Measurements from ENCODE around the gene BMPR1A.

BMPR1A gene

GRCh38 chr10:86961481-86962091, 205.2 kb downstream of the BMPR1A start:
- H3K27ac ChIP-seq = peak overlapping the region in 1 of 11 experiments; percentile 0; a peak in 1 of 22 replicates
- no peak overlapping the region for H3K9ac ChIP-seq
- no peaks in the 10 kb centered on the region for H3K9me3 ChIP-seq (replicated peaks in 1 of 11)
- no peaks in the 10 kb centered on the region for H4K20me1 ChIP-seq
- H3K36me3 ChIP-seq = no peaks in the 10 kb centered on the region
- no peaks in the 10 kb centered on the region for H3K27me3 ChIP-seq
- H3K4me2 ChIP-seq = peak overlapping the region in 3 of 11 experiments; percentile 81 to 87 (median 84); a peak in 4 of 22 replicates
- peaks cover 32 to 90% (median 51%) of the 10 kb centered on the region in 10 experiments for H3K4me1 ChIP-seq
- H3K4me3 ChIP-seq = no peak overlapping the region
- no peak for TF ChIP-seq Cebpa-rat (IDR thresholded peaks at IDR 0.05)

- TF ChIP-seq Cebpa-rat (IDR thresholded peaks at IDR 0.05) = no peak
- Histone ChIP-seq H3K9me3 (replicated peaks in 1 of 11) (no peaks in the 10 kb centered on the region), H3K4me3 (no peak overlapping the region), H3K4me1 (peaks cover 31 to 92% (median 50%) of the 10 kb centered on the region in 10 experiments), H3K4me2 (peak overlapping the region in 6 of 11 experiments; percentile 6 to 84 (median 56); a peak in 8 of 22 replicates), H3K9ac (peak overlapping the region in 1 of 11 experiments; percentile 1; a peak in 1 of 22 replicates), H3K36me3 (no peaks in the 10 kb centered on the region), H3K27me3 (peaks cover 0 to 3% (median 1%) of the 10 kb centered on the region in 11 experiments; a peak in 7 of 22 replicates), H3K27ac (peak overlapping the region in 1 of 11 experiments; percentile 0; a peak in 2 of 22 replicates), H4K20me1 (no peaks in the 10 kb centered on the region)
These were observed 205.9 kb downstream of the BMPR1A start for GRCh38 chr10:86962136-86962980.

GRCh38 chr10:86962981-86963310, 206.5 kb downstream of the BMPR1A start:
- Histone ChIP-seq H3K9me3 (replicated peaks in 1 of 11) (no peaks in the 10 kb centered on the region), H3K4me1 (peaks cover 25 to 91% (median 44%) of the 10 kb centered on the region in 10 experiments), H3K27me3 (peaks cover 5 to 9% (median 7%) of the 10 kb centered on the region in 11 experiments), H3K4me3 (no peak overlapping the region), H3K9ac (peak overlapping the region in 1 of 11 experiments; percentile 1; a peak in 1 of 22 replicates), H3K27ac (no peak overlapping the region), H4K20me1 (no peaks in the 10 kb centered on the region), H3K36me3 (no peaks in the 10 kb centered on the region), H3K4me2 (peak overlapping the region in 3 of 11 experiments; percentile 57 to 84 (median 81); a peak in 5 of 22 replicates)
- TF ChIP-seq Cebpa-rat (IDR thresholded peaks at IDR 0.05) = no peak

- H3K36me3 ChIP-seq = no peaks in the 10 kb centered on the region
- no peak overlapping the region for H3K27ac ChIP-seq
- peaks cover 23 to 91% (median 41%) of the 10 kb centered on the region in 10 experiments; a peak in 19 of 20 replicates for H3K4me1 ChIP-seq
- no peaks in the 10 kb centered on the region for H4K20me1 ChIP-seq
- no peaks in the 10 kb centered on the region for H3K9me3 ChIP-seq (replicated peaks in 1 of 11)
- no peak overlapping the region for H3K4me3 ChIP-seq
- TF ChIP-seq Cebpa-rat (IDR thresholded peaks at IDR 0.05) = no peak
- 0 out of 22 replicates have a peak overlapping the region, but pooled peaks of 1 of the 11 experiments have one; percentile 25 for H3K9ac ChIP-seq
- peaks cover 10 to 14% (median 12%) of the 10 kb centered on the region in 11 experiments for H3K27me3 ChIP-seq
- peak overlapping the region in 3 of 11 experiments; percentile 12 to 27 (median 26); a peak in 2 of 22 replicates for H3K4me2 ChIP-seq
These were observed 207.0 kb downstream of the BMPR1A start for GRCh38 chr10:86963341-86963919.

- Histone ChIP-seq H3K9me3 (replicated peaks in 1 of 11) (no peaks in the 10 kb centered on the region), H4K20me1 (no peaks in the 10 kb centered on the region), H3K4me2 (peak overlapping the region in 7 of 11 experiments; percentile 12 to 38 (median 26); a peak in 8 of 22 replicates), H3K4me1 (peaks cover 17 to 91% (median 33%) of the 10 kb centered on the region in 10 experiments; a peak in 19 of 20 replicates), H3K27ac (no peak overlapping the region; a peak in 1 of 22 replicates), H3K36me3 (no peaks in the 10 kb centered on the region), H3K27me3 (peaks cover 18 to 22% (median 20%) of the 10 kb centered on the region in 11 experiments), H3K9ac (no peak overlapping the region), H3K4me3 (no peak overlapping the region)
- TF ChIP-seq Cebpa-rat (IDR thresholded peaks at IDR 0.05) = no peak
These were observed 207.8 kb downstream of the BMPR1A start for GRCh38 chr10:86964061-86964846.

GRCh38 chr10:86964847-86965190, 208.4 kb downstream of the BMPR1A start:
- no peak for TF ChIP-seq Cebpa-rat (IDR thresholded peaks at IDR 0.05)
- no peaks in the 10 kb centered on the region for H4K20me1 ChIP-seq
- H3K9ac ChIP-seq = no peak overlapping the region
- H3K4me2 ChIP-seq = peak overlapping the region in 2 of 11 experiments; percentile 27 to 38; a peak in 4 of 22 replicates
- no peaks in the 10 kb centered on the region for H3K9me3 ChIP-seq (replicated peaks in 1 of 11)
- peaks cover 16 to 91% (median 30%) of the 10 kb centered on the region in 10 experiments; a peak in 19 of 20 replicates for H3K4me1 ChIP-seq
- peaks cover 23 to 27% (median 26%) of the 10 kb centered on the region in 11 experiments for H3K27me3 ChIP-seq
- no peak overlapping the region for H3K4me3 ChIP-seq
- no peak overlapping the region for H3K27ac ChIP-seq
- H3K36me3 ChIP-seq = no peaks in the 10 kb centered on the region

GRCh38 chr10:86965986-86966654, 209.7 kb downstream of the BMPR1A start:
- Histone ChIP-seq H3K27ac (no peak overlapping the region), H4K20me1 (no peaks in the 10 kb centered on the region), H3K4me3 (no peak overlapping the region), H3K36me3 (no peaks in the 10 kb centered on the region), H3K9ac (no peak overlapping the region), H3K4me2 (peak overlapping the region in 10 of 11 experiments; percentile 12 to 95 (median 38); a peak in 17 of 22 replicates), H3K27me3 (peaks cover 23 to 40% (median 38%) of the 10 kb centered on the region in 11 experiments), H3K9me3 (replicated peaks in 1 of 11) (no peaks in the 10 kb centered on the region), H3K4me1 (peaks cover 29 to 89% (median 42%) of the 10 kb centered on the region in 10 experiments)
- TF ChIP-seq Cebpa-rat (IDR thresholded peaks at IDR 0.05) = no peak

GRCh38 chr10:86967481-86967941, 211.1 kb downstream of the BMPR1A start:
- H3K27ac ChIP-seq = no peak overlapping the region
- no peak overlapping the region for H3K9ac ChIP-seq
- peaks cover 29 to 84% (median 52%) of the 10 kb centered on the region in 10 experiments for H3K4me1 ChIP-seq
- H3K4me3 ChIP-seq = no peak overlapping the region
- no peaks in the 10 kb centered on the region for H3K36me3 ChIP-seq
- no peak for TF ChIP-seq Cebpa-rat (IDR thresholded peaks at IDR 0.05)
- H4K20me1 ChIP-seq = no peaks in the 10 kb centered on the region
- H3K27me3 ChIP-seq = peaks cover 23 to 48% (median 45%) of the 10 kb centered on the region in 11 experiments
- H3K9me3 ChIP-seq (replicated peaks in 1 of 11) = peaks cover 0 to 8% (median 0%) of the 10 kb centered on the region in 11 experiments; a peak in 2 of 22 replicates
- peak overlapping the region in 5 of 11 experiments; percentile 37 to 95 (median 55); a peak in 5 of 22 replicates for H3K4me2 ChIP-seq
